Measurements from ENCODE around the gene EDDM3A. TPM values are rescaled to one million over a fixed set of nuclear protein-coding genes. Genes with fewer than 3 reads are reported as not detected.
"Not testable (repeated sequence)": the region's sequence is repeated elsewhere in the genome, so short reads cannot be mapped to it uniquely, and the experiment has no call there.

Gene EDDM3A
- total and polyA plus RNA-seq, 4 experiments from 2014 or later = not detected

DNA sequence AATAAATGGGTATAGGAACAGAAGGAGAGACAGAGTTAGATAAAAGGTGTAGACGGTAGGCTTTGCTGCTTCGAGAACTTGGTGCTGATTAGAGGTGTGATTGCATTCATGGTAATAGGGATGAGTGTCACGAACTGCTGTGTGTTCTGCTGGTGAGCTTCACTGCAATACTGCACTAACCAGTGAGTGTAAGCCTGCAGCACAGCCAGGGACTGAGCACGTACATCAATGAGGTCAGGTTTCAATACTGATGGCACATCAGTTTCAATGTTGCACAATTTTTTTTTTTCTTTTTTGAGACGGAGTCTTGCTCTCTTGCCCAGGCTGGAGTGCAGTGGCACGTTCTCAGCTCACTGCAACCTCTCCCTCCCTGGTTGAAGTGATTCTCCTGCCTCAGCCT is 24.9 kb upstream of the EDDM3A start:
- peaks cover 45 to 51% of the 10 kb centered on the region in 2 donors for H3K27me3 Mint-ChIP-seq
- H3K27ac Mint-ChIP-seq = no peak overlapping the region
- Histone ChIP-seq H3K4me1 (ENCODE audit: insufficient read depth, low read length) (no peaks in the 10 kb centered on the region), H3K9me3 (ENCODE audit: control insufficient read depth in 1 of 2, low read length in 2 of 2) (no peaks in the 10 kb centered on the region), H3K27me3 (ENCODE audit: insufficient read depth, low read length) (peaks cover 5% of the 10 kb centered on the region), H3K36me3 (ENCODE audit: insufficient read depth, low read length) (no peaks in the 10 kb centered on the region), H3K27ac (ENCODE audit: low read depth, low read length) (no peak overlapping the region), H3K4me3 (ENCODE audit: low read length in 2 of 2) (no peak overlapping the region)
- no peak overlapping the region for H3K4me3 Mint-ChIP-seq
- peaks cover 0 to 2% (median 0%) of the 10 kb centered on the region in 8 donors for H3K9me3 Mint-ChIP-seq
- peaks cover 0 to 9% (median 2%) of the 10 kb centered on the region in 4 donors for H3K4me1 Mint-ChIP-seq
- CTCF ChIA-PET (ENCODE audit: partially characterized antibody) = no interaction called here
- intact Hi-C loops (cut with micrococcal nuclease) = no loop called here
- H3K36me3 Mint-ChIP-seq = no peaks in the 10 kb centered on the region
- POLR2A ChIA-PET (ENCODE audit: partially characterized antibody) = no interaction called here
- no peak for DNase-seq

DNA sequence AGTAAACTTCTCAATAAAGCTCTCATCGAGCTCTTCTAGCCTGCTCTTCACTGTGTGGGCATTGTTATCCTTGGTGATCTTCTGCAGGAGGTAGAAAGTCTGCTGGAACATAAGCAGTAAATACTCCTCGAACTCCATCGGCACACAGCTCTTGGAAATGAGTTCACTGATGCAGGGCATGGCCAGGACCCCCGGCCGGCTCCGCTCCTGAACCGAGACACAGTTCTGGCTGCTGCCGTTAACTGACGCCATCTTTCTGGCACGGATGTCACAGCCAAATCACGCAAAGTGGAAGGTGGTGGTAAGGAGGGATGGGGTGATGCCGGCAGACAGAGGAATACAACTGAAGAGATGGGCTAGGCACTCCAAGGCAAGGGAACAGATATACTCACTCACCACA is 23.7 kb upstream of the EDDM3A start:
- no peak overlapping the region for H3K27ac ChIP-seq (ENCODE audit: low read depth, low read length)
- Mint-ChIP-seq H3K36me3 (no peaks in the 10 kb centered on the region), H3K4me1 (peaks cover 0 to 9% (median 2%) of the 10 kb centered on the region in 4 donors), H3K4me3 (no peak overlapping the region), H3K9me3 (peaks cover 0 to 1% (median 0%) of the 10 kb centered on the region in 8 donors), H3K27me3 (peaks cover 46 to 61% of the 10 kb centered on the region in 2 donors), H3K27ac (no peak overlapping the region)
- no peaks in the 10 kb centered on the region for H3K36me3 ChIP-seq (ENCODE audit: insufficient read depth, low read length)
- H3K4me3 ChIP-seq (ENCODE audit: low read length in 2 of 2) = no peak overlapping the region
- H3K27me3 ChIP-seq (ENCODE audit: insufficient read depth, low read length) = peaks cover 5% of the 10 kb centered on the region
- ChIA-PET CTCF (ENCODE audit: partially characterized antibody) (no interaction called here), POLR2A (ENCODE audit: partially characterized antibody) (no interaction called here)
- no peaks in the 10 kb centered on the region for H3K9me3 ChIP-seq (ENCODE audit: control insufficient read depth in 1 of 2, low read length in 2 of 2)
- no peak for DNase-seq
- intact Hi-C loops (cut with micrococcal nuclease) = no loop called here
- no peaks in the 10 kb centered on the region for H3K4me1 ChIP-seq (ENCODE audit: insufficient read depth, low read length)

DNA sequence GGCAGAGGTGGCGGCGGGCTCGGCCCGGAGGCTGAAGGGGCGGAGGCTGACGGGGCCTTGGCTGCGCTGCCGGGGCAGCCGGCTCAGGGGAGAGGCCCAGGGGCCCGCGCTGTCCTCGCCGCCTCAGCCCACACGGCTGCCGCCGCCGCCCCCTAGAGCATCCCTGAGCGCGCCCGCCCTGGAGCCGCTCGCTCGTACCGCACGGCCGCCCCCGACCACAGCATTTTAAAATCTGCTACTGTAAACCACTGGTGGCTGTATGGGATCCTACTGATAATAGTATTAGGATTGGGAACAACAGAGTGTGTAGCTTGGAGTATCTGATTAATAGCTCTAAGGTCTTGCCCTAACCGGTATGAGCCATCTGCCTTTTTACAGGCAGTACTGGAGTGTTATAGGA is 22.2 kb upstream of the EDDM3A start:
- intact Hi-C loops (cut with micrococcal nuclease) = no loop called here
- peaks cover 5% of the 10 kb centered on the region for H3K27me3 ChIP-seq (ENCODE audit: insufficient read depth, low read length)
- Mint-ChIP-seq H3K27me3 (peaks cover 45 to 62% of the 10 kb centered on the region in 2 donors), H3K27ac (no peak overlapping the region), H3K4me1 (peaks cover 0 to 9% (median 2%) of the 10 kb centered on the region in 4 donors), H3K36me3 (no peaks in the 10 kb centered on the region), H3K9me3 (peaks cover 0 to 1% (median 0%) of the 10 kb centered on the region in 8 donors), H3K4me3 (peak overlapping the region in 1 of 8 donors; percentile 13)
- H3K36me3 ChIP-seq (ENCODE audit: insufficient read depth, low read length) = no peaks in the 10 kb centered on the region
- no peak overlapping the region for H3K4me3 ChIP-seq (ENCODE audit: low read length in 2 of 2)
- H3K27ac ChIP-seq (ENCODE audit: low read depth, low read length) = no peak overlapping the region
- CTCF ChIA-PET (ENCODE audit: partially characterized antibody) = no interaction called here
- DNase-seq = no peak
- H3K4me1 ChIP-seq (ENCODE audit: insufficient read depth, low read length) = no peaks in the 10 kb centered on the region
- H3K9me3 ChIP-seq (ENCODE audit: control insufficient read depth in 1 of 2, low read length in 2 of 2) = no peaks in the 10 kb centered on the region
- POLR2A ChIA-PET (ENCODE audit: partially characterized antibody) = no interaction called here

DNA sequence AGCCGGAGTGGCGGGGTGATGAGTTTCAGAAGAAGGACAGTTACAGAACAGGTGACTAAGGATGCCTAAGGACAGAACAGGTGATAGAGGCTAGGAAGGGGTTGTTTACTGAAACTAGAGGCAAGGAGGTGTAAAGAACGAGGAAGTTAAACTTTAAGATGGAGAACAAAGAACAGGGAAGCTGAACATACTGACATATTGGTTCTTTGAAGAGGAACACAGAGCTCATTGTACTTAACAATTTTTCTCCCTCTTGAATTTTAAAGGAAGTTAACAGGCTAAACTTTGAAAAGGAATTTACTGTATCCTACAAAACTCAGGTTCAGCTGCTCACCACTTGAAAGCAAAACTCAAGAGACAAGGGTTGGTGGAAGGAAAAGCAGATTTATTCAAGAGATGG is 19.6 kb upstream of the EDDM3A start:
- H3K4me1 Mint-ChIP-seq; H3K27me3 ChIP-seq (ENCODE audit: insufficient read depth, low read length); POLR2A ChIA-PET (ENCODE audit: partially characterized antibody); H3K9me3 Mint-ChIP-seq; H3K4me1 ChIP-seq (ENCODE audit: insufficient read depth, low read length); H3K9me3 ChIP-seq (ENCODE audit: control insufficient read depth in 1 of 2, low read length in 2 of 2); intact Hi-C loops (cut with micrococcal nuclease); H3K27ac Mint-ChIP-seq; H3K36me3 Mint-ChIP-seq; H3K4me3 ChIP-seq (ENCODE audit: low read length in 2 of 2); H3K27ac ChIP-seq (ENCODE audit: low read depth, low read length); H3K4me3 Mint-ChIP-seq; DNase-seq; H3K36me3 ChIP-seq (ENCODE audit: insufficient read depth, low read length); CTCF ChIA-PET (ENCODE audit: partially characterized antibody): not testable (repeated sequence)
- H3K27me3 Mint-ChIP-seq = peaks cover 44 to 58% of the 10 kb centered on the region in 2 donors

GRCh38 chr14:20726531-20726930 is 19.2 kb upstream of the EDDM3A start:
- Mint-ChIP-seq H3K27ac (no peak overlapping the region), H3K27me3 (peaks cover 43 to 54% of the 10 kb centered on the region in 2 donors)

DNA sequence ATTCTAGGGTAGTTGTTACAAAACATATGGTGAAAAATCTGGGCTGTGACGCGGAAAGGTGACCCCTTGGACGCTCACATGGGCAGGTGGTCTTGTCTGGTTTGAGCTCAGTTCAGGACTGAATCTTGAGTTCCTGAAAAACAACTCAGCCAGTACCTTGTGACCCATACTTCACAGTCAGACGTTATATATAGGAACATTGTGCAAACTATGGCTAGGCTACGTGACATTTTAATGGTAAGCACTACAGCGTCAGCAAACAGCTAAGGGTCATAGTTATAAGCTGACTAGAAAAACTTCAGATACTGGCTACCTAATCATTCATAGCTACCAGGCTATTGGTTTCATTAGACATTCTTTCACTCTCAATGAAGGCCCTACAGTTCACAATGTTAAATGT is 14.8 kb upstream of the EDDM3A start:
- H3K27me3 ChIP-seq (ENCODE audit: insufficient read depth, low read length) = no peaks in the 10 kb centered on the region
- H3K4me1 Mint-ChIP-seq = no peaks in the 10 kb centered on the region
- peaks cover 14 to 21% of the 10 kb centered on the region in 2 donors for H3K27me3 Mint-ChIP-seq
- ChIA-PET POLR2A (ENCODE audit: partially characterized antibody) (no interaction called here), CTCF (ENCODE audit: partially characterized antibody) (interaction anchor here (1.6 kb wide), 1 partner anchor 8 kb away, joined by 5 read pairs; no protein-coding TSS in a partner anchor)
- intact Hi-C loops (cut with micrococcal nuclease) = no loop called here
- no peak overlapping the region for H3K4me3 Mint-ChIP-seq
- H3K4me1 ChIP-seq (ENCODE audit: insufficient read depth, low read length) = no peaks in the 10 kb centered on the region
- H3K4me3 ChIP-seq (ENCODE audit: low read length in 2 of 2) = no peak overlapping the region
- H3K36me3 Mint-ChIP-seq = no peaks in the 10 kb centered on the region
- H3K9me3 ChIP-seq (ENCODE audit: control insufficient read depth in 1 of 2, low read length in 2 of 2) = no peaks in the 10 kb centered on the region
- no peak for DNase-seq
- no peak overlapping the region for H3K27ac ChIP-seq (ENCODE audit: low read depth, low read length)
- H3K9me3 Mint-ChIP-seq = no peaks in the 10 kb centered on the region
- H3K36me3 ChIP-seq (ENCODE audit: insufficient read depth, low read length) = no peaks in the 10 kb centered on the region
- H3K27ac Mint-ChIP-seq = no peak overlapping the region

More at GRCh38 chr14:20726531-20726930, 19.2 kb upstream of the EDDM3A start:
- POLR2A ChIA-PET (ENCODE audit: partially characterized antibody) = no interaction called here
- Histone ChIP-seq H3K4me1 (ENCODE audit: insufficient read depth, low read length) (no peaks in the 10 kb centered on the region), H3K36me3 (ENCODE audit: insufficient read depth, low read length) (no peaks in the 10 kb centered on the region), H3K4me3 (ENCODE audit: low read length in 2 of 2) (no peak overlapping the region), H3K27me3 (ENCODE audit: insufficient read depth, low read length) (peaks cover 5% of the 10 kb centered on the region), H3K9me3 (ENCODE audit: control insufficient read depth in 1 of 2, low read length in 2 of 2) (no peaks in the 10 kb centered on the region), H3K27ac (ENCODE audit: low read depth, low read length) (no peak overlapping the region)
- CTCF ChIA-PET (ENCODE audit: partially characterized antibody) = no interaction called here
- Mint-ChIP-seq H3K36me3 (no peaks in the 10 kb centered on the region), H3K9me3 (peaks cover 0 to 1% (median 0%) of the 10 kb centered on the region in 8 donors), H3K4me1 (peaks cover 0 to 9% (median 2%) of the 10 kb centered on the region in 4 donors), H3K4me3 (no peak overlapping the region)
- intact Hi-C loops (cut with micrococcal nuclease) = no loop called here
- DNase-seq = no peak

DNA sequence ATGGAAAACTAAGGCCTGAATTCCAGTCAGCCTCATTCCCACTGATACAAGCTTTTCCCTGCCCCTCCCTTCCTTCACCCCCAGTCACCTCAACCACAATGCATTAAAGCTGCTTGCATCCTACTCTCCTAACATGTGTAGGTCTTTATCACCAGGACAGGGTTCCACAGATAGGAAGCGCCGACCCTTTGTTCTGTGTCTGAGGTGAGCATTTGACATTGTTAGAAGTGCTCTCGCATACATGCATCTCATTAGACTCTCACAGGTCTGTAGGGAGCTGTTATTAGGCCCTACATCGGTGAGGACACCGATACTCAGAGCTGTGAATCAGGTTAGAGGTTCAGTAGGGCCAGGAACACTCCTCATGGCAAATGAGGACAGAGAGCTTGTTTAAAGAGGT is 13.2 kb upstream of the EDDM3A start:
- intact Hi-C loops (cut with micrococcal nuclease) = no loop called here
- H3K36me3 ChIP-seq (ENCODE audit: insufficient read depth, low read length) = no peaks in the 10 kb centered on the region
- Mint-ChIP-seq H3K36me3 (no peaks in the 10 kb centered on the region), H3K9me3 (no peaks in the 10 kb centered on the region), H3K4me3 (no peak overlapping the region), H3K4me1 (no peaks in the 10 kb centered on the region), H3K27me3 (peaks cover 9% of the 10 kb centered on the region in 2 donors), H3K27ac (no peak overlapping the region)
- no peaks in the 10 kb centered on the region for H3K9me3 ChIP-seq (ENCODE audit: control insufficient read depth in 1 of 2, low read length in 2 of 2)
- no peaks in the 10 kb centered on the region for H3K27me3 ChIP-seq (ENCODE audit: insufficient read depth, low read length)
- H3K4me1 ChIP-seq (ENCODE audit: insufficient read depth, low read length) = no peaks in the 10 kb centered on the region
- no peak overlapping the region for H3K4me3 ChIP-seq (ENCODE audit: low read length in 2 of 2)
- ChIA-PET CTCF (ENCODE audit: partially characterized antibody) (interaction anchor here (1.0 to 1.3 kb wide), 2 partner anchors 35 to 125 kb away, joined by 3 to 4 read pairs; no protein-coding TSS in a partner anchor), POLR2A (ENCODE audit: partially characterized antibody) (no interaction called here)
- no peak for DNase-seq
- no peak overlapping the region for H3K27ac ChIP-seq (ENCODE audit: low read depth, low read length)

All from CD4-positive, alpha-beta memory T cell (primary cell).